ENCODE measurements around the gene TRIM72. TPM values are rescaled to one million over a fixed set of nuclear protein-coding genes. Genes with fewer than 3 reads are reported as not detected.

TRIM72 gene
- total RNA-seq, 2 experiments from 2014 or later = not detected

- Mint-ChIP-seq H3K9me3 (no peaks in the 10 kb centered on the region), H3K36me3 (peaks cover 9% of the 10 kb centered on the region), H3K27ac (no peak overlapping the region), H3K4me1 (peaks cover 29% of the 10 kb centered on the region), H3K27me3 (peaks cover 12% of the 10 kb centered on the region), H3K4me3 (no peak overlapping the region)
- DNase-seq (no peak), ATAC-seq (ENCODE audit: low read depth) (no peak)
- POLR2A ChIA-PET = interaction anchor here (0.7 kb wide), 1 partner anchor 10 kb away, joined by 3 read pairs; no protein-coding TSS in a partner anchor
These were observed 8.8 kb upstream of the TRIM72 start for GRCh38 chr16:31204871-31205666.

GRCh38 chr16:31206776-31207175 lies 7.1 kb upstream of the TRIM72 start:
- Mint-ChIP-seq H3K9me3 (no peaks in the 10 kb centered on the region), H3K27me3 (peaks cover 12% of the 10 kb centered on the region), H3K4me3 (no peak overlapping the region), H3K4me1 (peaks cover 20% of the 10 kb centered on the region), H3K36me3 (peaks cover 3% of the 10 kb centered on the region), H3K27ac (no peak overlapping the region)
- POLR2A ChIA-PET = no interaction called here
- DNase-seq (no peak), ATAC-seq (ENCODE audit: low read depth) (no peak)

GRCh38 chr16:31213342-31213741 lies 577 bp upstream of the TRIM72 start:
- Mint-ChIP-seq H3K9me3 (no peaks in the 10 kb centered on the region), H3K27ac (no peak overlapping the region), H3K36me3 (no peaks in the 10 kb centered on the region), H3K4me3 (no peak overlapping the region), H3K27me3 (peaks cover 45% of the 10 kb centered on the region), H3K4me1 (peaks cover 13% of the 10 kb centered on the region)
- ATAC-seq (ENCODE audit: low read depth) (no peak), DNase-seq (no peak)
- POLR2A ChIA-PET = interaction anchor here (0.9 to 5.1 kb wide), 2 partner anchors 11 to 15 kb away, joined by 3 to 37 read pairs; partner anchors contain the start of gene PYCARD

GRCh38 chr16:31214708-31215286 lies 878 bp downstream of the TRIM72 start:
- ATAC-seq (ENCODE audit: low read depth) = no peak
- POLR2A ChIA-PET = interaction anchor here (0.6 to 5.1 kb wide), 4 partner anchors 9 to 29 kb away, joined by 3 to 37 read pairs (median 4); partner anchors contain the start of gene PYCARD

GRCh38 chr16:31215287-31216162 lies 1.6 kb downstream of the TRIM72 start:
- peak; percentile 51 for ATAC-seq (ENCODE audit: low read depth)
- peak overlapping the region; percentile 13 for H3K27ac Mint-ChIP-seq
- POLR2A ChIA-PET = interaction anchor here (0.6 to 5.1 kb wide), 4 partner anchors 10 to 38 kb away, joined by 3 to 37 read pairs (median 4); partner anchors contain the start of gene PYCARD
- H3K9me3 Mint-ChIP-seq = no peaks in the 10 kb centered on the region
- no peak for DNase-seq
- H3K4me1 Mint-ChIP-seq = peaks cover 13% of the 10 kb centered on the region
- peak overlapping the region; percentile 72 for H3K4me3 Mint-ChIP-seq
- H3K27me3 Mint-ChIP-seq = peaks cover 49% of the 10 kb centered on the region
- no peaks in the 10 kb centered on the region for H3K36me3 Mint-ChIP-seq

More at GRCh38 chr16:31214708-31215286, 878 bp downstream of the TRIM72 start:
- peaks cover 49% of the 10 kb centered on the region for H3K27me3 Mint-ChIP-seq
- DNase-seq = no peak
- H3K27ac Mint-ChIP-seq = no peak overlapping the region
- no peaks in the 10 kb centered on the region for H3K9me3 Mint-ChIP-seq
- peak overlapping the region; percentile 72 for H3K4me3 Mint-ChIP-seq
- H3K36me3 Mint-ChIP-seq = no peaks in the 10 kb centered on the region
- H3K4me1 Mint-ChIP-seq = peaks cover 13% of the 10 kb centered on the region

- no peaks in the 10 kb centered on the region for H3K36me3 Mint-ChIP-seq
- peak within 1 kb of the TSS; percentile 72 for H3K4me3 Mint-ChIP-seq
- H3K4me1 Mint-ChIP-seq = peaks cover 12% of the 10 kb centered on the region
- H3K27ac Mint-ChIP-seq = no peak within 1 kb of the TSS
- no peaks in the 10 kb centered on the region for H3K9me3 Mint-ChIP-seq
- ATAC-seq (ENCODE audit: low read depth) (peak; percentile 38), DNase-seq (peak; percentile 52)
- H3K27me3 Mint-ChIP-seq = peaks cover 57% of the 10 kb centered on the region
- POLR2A ChIA-PET = interaction anchor here (0.7 to 5.1 kb wide), 7 partner anchors 15 to 228 kb away, joined by 3 to 37 read pairs (median 4); partner anchors contain the start of genes FUS and PYCARD
These were observed 2.7 kb downstream of the TRIM72 start, which contains the start of gene PYDC1 for GRCh38 chr16:31216422-31217135. Gene PYDC1, minus strand, starts transcription at chr16:31217135. Its CDS starts 107 bp downstream, at chr16:31217028.

GRCh38 chr16:31217136-31217530 lies 3.2 kb downstream of the TRIM72 start:
- Mint-ChIP-seq H3K27me3 (peaks cover 62% of the 10 kb centered on the region), H3K4me1 (peaks cover 7% of the 10 kb centered on the region), H3K4me3 (peak overlapping the region; percentile 64), H3K36me3 (no peaks in the 10 kb centered on the region), H3K27ac (no peak overlapping the region), H3K9me3 (no peaks in the 10 kb centered on the region)
- POLR2A ChIA-PET = interaction anchor here (0.6 to 5.1 kb wide), 7 partner anchors 15 to 227 kb away, joined by 3 to 37 read pairs (median 4); partner anchors contain the start of genes FUS and PYCARD
- no peak for DNase-seq
- no peak for ATAC-seq (ENCODE audit: low read depth)

- Mint-ChIP-seq H3K4me1 (peaks cover 7% of the 10 kb centered on the region), H3K4me3 (no peak overlapping the region), H3K27ac (no peak overlapping the region), H3K9me3 (no peaks in the 10 kb centered on the region), H3K36me3 (no peaks in the 10 kb centered on the region), H3K27me3 (peaks cover 49% of the 10 kb centered on the region)
- ATAC-seq (ENCODE audit: low read depth) = no peak
- no peak for DNase-seq
- POLR2A ChIA-PET = no interaction called here
These were observed 5.3 kb downstream of the TRIM72 start for GRCh38 chr16:31219154-31219741.

- ATAC-seq (ENCODE audit: low read depth) (no peak), DNase-seq (no peak)
- H3K9me3 Mint-ChIP-seq = no peaks in the 10 kb centered on the region
- peaks cover 36% of the 10 kb centered on the region for H3K27me3 Mint-ChIP-seq
- no peak overlapping the region for H3K4me3 Mint-ChIP-seq
- H3K36me3 Mint-ChIP-seq = no peaks in the 10 kb centered on the region
- POLR2A ChIA-PET = no interaction called here
- H3K4me1 Mint-ChIP-seq = no peaks in the 10 kb centered on the region
- H3K27ac Mint-ChIP-seq = no peak overlapping the region
These were observed 7.6 kb downstream of the TRIM72 start for GRCh38 chr16:31221357-31222160.

- POLR2A ChIA-PET = no interaction called here
- DNase-seq (no peak), ATAC-seq (ENCODE audit: low read depth) (no peak)
- no peak overlapping the region for H3K27ac Mint-ChIP-seq
- no peaks in the 10 kb centered on the region for H3K36me3 Mint-ChIP-seq
- H3K9me3 Mint-ChIP-seq = no peaks in the 10 kb centered on the region
- H3K27me3 Mint-ChIP-seq = peaks cover 22% of the 10 kb centered on the region
- no peaks in the 10 kb centered on the region for H3K4me1 Mint-ChIP-seq
- no peak overlapping the region for H3K4me3 Mint-ChIP-seq
These were observed 9.1 kb downstream of the TRIM72 start for GRCh38 chr16:31223044-31223443.

GRCh38 chr16:31224092-31224955 lies 10.4 kb downstream of the TRIM72 start:
- no peaks in the 10 kb centered on the region for H3K9me3 Mint-ChIP-seq
- DNase-seq (no peak), ATAC-seq (ENCODE audit: low read depth) (no peak)
- H3K4me1 Mint-ChIP-seq = no peaks in the 10 kb centered on the region
- H3K36me3 Mint-ChIP-seq = no peaks in the 10 kb centered on the region
- no peak overlapping the region for H3K4me3 Mint-ChIP-seq
- POLR2A ChIA-PET = no interaction called here
- H3K27ac Mint-ChIP-seq = no peak overlapping the region
- peaks cover 16% of the 10 kb centered on the region for H3K27me3 Mint-ChIP-seq

Data from activated naive CD8-positive, alpha-beta T cell treated with anti-CD3 and anti-CD28 coated beads, Interleukin-2, amount 10 ng/mL, durations not matched to agents 7 days and 5 days (primary cell).